ENCODE measurements around the gene FGF2.
"Not testable (repeated sequence)": the region's sequence is repeated elsewhere in the genome, so short reads cannot be mapped to it uniquely, and the experiment has no call there.

FGF2 gene

DNA sequence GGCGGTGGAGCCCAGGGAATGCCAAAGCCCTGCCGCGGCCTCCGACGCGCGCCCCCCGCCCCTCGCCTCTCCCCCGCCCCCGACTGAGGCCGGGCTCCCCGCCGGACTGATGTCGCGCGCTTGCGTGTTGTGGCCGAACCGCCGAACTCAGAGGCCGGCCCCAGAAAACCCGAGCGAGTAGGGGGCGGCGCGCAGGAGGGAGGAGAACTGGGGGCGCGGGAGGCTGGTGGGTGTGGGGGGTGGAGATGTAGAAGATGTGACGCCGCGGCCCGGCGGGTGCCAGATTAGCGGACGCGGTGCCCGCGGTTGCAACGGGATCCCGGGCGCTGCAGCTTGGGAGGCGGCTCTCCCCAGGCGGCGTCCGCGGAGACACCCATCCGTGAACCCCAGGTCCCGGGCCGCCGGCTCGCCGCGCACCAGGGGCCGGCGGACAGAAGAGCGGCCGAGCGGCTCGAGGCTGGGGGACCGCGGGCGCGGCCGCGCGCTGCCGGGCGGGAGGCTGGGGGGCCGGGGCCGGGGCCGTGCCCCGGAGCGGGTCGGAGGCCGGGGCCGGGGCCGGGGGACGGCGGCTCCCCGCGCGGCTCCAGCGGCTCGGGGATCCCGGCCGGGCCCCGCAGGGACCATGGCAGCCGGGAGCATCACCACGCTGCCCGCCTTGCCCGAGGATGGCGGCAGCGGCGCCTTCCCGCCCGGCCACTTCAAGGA, at the start of gene FGF2:
FGF2 (plus strand) TSS at position 279 of the 705 bp plus-strand sequence; CDS start at position 623, 344 bp downstream.
- peak in 1 of 2 donors; percentile 14 for DNase-seq (ENCODE audit: low read depth in 2 of 2)

DNA sequence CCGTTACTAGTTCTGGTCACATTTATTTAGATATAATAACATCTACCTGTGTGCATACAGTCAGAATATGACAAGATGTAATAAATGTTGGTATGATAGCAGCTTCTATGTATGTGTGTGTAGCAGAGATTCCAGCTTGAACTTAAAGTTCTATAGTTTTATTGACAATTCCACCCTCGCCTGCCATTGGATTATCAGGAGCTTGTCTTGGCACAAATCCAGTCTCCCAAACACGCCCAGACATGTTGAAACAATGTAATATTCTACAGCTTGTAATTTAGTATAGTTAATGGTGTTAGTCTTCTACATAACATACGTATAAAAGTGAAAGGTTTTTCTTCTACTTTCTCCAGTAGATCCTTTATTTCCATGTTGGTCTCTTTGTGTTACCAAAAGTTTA, 49.7 kb upstream of the FGF2 start:
- no peak for DNase-seq (ENCODE audit: low read depth in 2 of 2)

DNA sequence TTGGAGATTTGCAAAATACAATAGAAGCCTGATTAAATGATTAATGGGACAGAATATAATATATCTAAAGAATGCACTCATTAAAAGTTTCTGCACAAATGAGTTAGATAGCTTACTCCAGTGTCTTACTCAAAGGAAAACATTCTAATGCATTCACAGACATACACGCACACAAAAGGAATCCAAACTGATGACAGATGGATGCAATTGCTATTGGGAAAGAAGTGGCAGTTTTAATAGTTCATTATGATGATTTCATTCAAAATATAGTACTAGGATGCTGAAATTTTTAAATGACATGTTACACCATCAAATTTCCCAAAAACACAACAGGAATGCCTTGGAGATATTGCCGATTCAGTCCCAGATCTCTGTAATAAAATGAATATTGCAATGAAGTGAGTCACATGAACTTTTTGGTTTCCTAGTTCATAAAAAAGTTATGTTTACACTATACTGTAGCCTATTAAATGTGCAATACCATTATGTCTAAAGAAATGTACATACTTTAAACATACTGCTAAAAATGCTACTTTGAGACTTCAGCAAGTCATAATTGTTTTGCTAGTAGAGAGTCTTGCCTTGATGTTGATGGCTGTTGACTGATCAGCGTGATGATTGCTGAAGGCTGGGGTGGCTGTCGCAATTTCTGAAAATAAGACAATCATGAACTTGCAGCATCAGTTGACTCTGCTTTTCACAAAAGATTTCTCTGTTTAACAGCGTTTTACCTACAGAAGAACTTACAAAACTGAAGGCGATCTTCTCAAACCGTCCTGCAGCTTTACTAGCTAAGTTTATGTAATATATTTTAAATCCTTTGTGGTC, 48.6 kb upstream of the FGF2 start:
- no peak for DNase-seq (ENCODE audit: low read depth in 2 of 2)

DNA sequence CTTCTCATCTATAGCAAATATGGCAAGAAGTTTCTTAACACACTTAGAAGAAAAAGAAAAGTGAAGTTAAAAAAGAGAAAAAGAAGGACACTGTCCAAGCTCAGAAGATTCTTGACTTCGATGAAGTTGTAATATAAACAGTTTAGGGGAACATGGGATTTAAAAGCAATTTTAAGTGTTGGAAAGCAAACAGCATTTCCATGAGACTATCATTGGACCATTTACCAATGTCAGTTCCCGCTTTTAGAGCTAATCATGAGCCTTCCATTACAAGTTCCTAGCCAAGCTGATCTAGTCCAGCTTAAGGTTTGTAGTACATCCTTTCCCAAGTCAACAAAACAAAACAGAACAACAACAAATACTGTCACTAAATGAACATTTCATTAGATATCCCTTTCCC, 45.1 kb upstream of the FGF2 start:
- DNase-seq (ENCODE audit: low read depth in 2 of 2) = no peak

DNA sequence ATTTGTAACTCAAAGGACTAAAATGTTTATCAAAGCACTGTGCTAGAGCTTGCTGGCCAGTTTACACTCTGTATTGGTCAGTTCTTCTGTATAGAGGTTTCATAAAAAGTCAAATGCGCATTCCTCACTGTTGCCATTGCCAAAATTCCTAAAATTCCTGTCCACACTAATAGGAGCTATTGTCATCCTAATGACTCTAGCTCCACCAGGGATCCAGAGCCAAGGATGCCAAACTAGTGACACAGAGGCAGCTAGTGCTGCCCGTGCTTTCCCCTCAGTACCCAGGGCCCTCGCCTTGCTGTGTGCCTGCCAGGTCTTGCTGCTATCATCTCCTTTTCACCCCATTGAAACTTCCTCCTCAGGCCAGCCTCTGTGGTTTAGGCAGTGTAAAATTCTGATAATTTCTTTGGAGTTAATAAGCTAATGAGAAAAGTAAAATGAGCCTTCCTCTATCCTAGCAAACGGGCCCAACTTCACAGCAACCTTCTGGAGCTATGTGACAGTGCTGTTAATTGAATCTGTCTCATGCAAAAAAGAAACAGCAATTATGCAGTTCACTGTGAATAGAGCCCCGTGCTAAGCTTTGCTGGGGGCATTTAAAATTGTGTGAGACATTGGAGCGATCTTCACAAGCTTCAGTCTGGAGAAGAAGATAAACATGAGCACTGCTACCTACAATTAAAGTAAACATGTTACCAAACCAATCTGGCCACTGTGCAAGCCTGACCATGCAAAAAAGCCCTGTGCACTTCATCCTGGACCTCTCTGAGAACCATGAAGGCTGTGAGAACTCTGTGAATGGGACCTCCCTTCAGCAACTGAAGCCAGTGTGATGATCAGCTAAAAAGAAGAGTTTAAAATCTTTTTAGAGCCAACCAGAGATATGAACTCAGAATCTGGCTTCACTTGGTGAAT, 43.1 kb upstream of the FGF2 start:
- DNase-seq (ENCODE audit: low read depth in 2 of 2) = no peak

DNA sequence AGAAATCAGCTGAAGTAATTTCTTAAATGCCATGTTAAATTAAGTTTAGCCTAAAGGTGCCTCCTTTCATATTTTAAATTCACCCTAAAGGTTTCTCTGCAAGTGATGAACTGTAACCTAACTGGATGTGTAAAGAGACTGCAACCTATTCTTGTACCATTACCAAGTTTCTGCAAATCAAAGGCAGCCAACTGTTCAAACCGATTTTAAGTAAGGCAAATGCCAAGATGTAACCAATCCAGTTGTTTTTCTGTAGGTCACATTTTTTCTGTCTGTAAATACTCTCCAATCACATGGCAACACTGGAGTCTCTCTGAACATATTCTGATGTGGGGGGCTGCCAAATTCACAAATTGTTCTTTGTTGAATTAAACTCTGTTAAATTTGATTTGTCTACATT, 42.4 kb upstream of the FGF2 start:
- no peak for DNase-seq (ENCODE audit: low read depth in 2 of 2)

DNA sequence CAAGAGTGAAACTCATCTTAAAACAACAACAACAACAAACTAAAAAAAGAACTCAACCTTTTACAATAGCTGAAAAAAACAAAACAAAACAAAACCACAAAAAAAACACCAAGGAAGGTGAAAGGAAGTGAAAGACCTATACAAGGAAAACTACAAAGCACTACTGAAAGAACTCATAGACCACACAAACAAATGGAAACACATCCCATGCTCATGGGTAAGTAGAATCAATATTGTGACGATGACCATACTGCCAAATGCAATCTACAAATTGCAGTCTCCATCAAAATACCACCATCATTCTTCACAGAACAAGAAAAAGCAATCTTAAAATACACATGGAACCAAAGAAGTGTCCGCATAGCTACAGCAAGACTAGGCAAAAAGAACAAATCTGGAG, 41.5 kb upstream of the FGF2 start:
- no peak for DNase-seq (ENCODE audit: low read depth in 2 of 2)

DNA sequence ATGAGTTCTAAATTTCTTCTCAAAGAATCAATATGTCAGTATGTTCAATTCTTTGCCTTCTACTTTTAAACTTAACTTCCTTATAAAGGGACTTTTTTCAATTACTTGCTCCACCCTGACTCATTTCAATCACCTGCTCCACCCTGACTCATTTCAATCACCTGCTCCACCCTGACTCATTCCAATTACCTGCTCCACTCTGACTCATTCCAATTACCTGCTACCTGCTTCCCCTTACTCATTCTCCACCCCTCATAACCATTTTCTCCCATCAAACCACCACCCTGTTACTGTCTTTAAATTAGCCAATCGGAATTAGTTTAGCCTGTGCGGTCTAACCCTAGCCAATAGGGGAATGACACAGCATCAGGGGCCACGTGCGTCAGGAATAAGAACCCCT, 40.3 kb upstream of the FGF2 start:
- not testable (repeated sequence) for DNase-seq (ENCODE audit: low read depth in 2 of 2)

DNA sequence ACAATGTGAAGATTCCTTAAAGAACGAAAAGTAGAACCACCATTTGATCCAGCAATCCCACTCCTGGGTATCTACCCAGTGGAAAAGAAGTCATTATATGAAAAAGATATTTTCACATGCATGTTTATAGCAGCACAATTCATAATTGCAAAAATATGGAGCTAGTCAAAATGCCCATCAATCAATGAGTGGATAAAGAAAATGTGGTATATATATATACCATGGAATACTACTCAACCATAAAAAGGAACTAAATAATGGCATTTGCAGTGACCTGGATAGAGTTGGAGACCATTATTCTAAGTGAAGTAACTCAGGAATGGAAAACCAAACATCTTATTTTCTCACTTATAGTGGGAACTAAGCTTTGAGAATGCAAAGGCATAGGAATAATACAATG, 39.7 kb upstream of the FGF2 start:
- not testable (repeated sequence) for DNase-seq (ENCODE audit: low read depth in 2 of 2)

DNA sequence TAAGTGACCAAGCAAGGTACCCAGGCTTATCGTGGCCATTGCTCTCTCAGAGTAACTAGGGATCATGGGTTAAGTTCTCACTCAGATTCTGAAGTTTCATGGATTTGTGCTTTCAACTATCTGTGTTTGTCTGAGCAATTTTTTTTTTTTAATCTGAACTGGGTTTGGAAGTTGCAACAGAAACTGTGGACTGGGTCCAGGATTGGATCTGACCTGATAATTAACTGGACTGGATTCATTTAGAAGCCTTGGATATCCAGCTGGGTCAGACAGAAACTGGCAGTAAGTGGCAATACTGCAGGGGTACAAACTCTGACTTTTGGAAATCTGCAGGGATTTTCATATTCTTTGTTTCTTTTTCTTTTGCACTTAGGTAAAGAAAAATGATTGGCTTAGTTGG, 38.7 kb upstream of the FGF2 start:
- DNase-seq (ENCODE audit: low read depth in 2 of 2) = no peak

DNA sequence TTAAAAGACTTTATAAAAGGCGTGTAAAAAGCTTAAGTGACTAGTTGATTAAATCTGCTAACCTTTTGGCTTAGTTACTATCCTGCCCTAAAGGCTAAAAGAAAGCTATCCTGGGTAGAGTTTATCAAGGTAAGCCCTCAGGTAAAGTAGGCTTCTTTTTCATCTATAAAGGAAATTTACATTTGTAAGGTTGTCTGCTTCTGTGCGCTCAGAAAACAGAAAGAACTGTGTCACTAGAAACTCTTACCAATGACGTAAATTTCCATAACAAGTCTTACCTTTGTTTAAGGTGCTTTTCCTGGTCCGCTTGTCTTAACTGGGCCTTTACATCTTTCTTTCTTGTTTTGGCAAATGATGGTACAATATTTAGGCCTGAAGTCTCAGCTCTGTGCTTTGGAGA, 37.7 kb upstream of the FGF2 start:
- no peak for DNase-seq (ENCODE audit: low read depth in 2 of 2)

DNA sequence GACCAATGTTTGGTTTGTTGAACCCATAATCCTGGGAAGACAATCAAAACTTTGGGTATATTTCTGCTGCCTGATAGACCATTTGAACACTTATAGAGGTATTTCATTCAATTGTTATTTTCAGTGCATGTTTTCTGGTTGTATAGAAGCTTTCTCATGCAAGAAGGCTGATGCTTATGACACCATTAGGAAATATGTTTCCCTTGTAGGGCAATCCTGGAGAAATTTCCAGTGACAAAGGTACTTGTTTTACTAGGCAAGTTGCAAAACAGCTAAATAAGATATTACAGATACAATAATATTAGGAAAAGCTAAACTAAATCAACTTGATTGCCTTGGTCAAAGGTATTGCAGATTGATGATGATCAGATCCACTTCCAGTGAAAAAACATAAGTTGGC, 32.8 kb upstream of the FGF2 start:
- no peak for DNase-seq (ENCODE audit: low read depth in 2 of 2)

DNA sequence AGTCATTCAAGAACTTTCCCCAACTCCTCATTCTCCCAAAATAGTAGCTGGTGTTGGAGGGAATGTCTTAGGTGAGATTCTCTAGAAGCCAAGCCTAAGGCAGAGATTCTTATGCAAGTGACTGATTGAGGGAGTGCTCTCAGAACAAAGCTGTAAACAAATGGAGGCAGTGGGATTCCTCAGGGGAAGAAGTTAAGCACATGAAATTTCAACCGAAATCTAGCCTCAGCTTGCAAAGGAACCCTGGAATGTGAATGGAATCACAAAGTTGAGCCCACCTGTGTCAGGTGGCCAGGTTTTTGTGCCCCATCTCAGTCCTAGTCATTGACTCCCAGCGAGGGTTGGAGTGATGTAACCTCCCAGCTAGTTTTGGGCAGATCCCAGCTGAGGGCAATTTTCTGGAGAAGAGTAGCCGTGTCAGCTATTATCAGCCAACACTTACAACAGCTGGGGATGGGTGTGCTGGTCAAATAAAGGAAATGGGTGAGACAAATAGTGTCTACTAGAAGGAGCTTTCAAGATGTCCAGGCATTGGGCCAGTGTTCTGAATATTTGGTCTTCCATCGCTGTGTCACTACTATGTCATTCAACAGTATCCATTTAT, 29.7 kb upstream of the FGF2 start:
- no peak for DNase-seq (ENCODE audit: low read depth in 2 of 2)

DNA sequence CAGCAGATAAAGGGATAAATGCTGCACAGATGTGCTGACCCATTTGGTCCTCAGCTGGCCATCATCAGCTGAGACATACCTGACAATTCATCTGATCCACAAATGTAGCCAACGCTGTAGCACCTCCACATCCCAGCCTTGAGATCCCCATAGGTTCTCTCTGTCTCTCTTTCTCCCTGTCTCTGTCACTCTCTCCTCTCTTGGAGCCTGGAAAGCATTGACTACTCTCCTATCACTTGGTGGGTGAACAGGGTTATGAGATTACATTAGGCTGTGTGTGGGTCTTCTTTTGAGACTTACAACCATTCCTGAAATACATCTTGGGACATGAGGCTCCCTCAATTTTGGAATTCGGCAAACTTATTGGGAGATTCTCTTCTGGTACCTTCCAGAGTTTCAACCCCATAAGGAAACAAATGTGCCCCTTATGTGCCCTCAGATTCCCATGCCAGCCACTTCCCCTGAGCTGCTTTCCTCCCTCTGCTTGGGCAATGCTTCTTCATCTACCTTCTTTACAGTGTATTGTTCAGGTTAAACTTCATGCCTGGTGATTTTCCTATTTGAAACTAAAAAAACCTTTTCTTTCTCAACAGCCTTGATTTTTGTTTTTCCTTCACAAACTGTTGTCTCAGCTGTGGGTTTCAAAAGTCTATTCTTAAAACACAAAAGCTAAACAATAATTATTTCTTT, 29.1 kb upstream of the FGF2 start:
- no peak for DNase-seq (ENCODE audit: low read depth in 2 of 2)

DNA sequence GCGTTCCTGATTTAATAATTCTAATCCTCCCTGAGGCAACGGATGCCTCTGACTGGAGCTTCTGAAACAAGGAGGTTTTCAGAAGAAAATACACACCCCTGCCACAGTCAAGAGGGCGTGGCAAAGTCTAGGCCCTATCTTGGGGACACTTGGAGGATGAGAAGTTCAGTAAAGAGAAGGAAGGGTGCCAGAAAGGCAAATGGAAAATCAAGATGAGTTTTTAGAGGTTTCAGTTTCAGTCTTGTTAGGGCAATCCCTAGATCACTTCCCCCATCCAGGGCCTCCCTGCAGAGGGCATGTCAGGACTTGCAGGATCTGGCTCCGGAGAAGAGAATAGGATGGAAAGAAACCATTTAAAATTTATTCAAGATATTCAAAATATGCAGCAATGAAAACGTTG, 28.5 kb upstream of the FGF2 start:
- no peak for DNase-seq (ENCODE audit: low read depth in 2 of 2)

DNA sequence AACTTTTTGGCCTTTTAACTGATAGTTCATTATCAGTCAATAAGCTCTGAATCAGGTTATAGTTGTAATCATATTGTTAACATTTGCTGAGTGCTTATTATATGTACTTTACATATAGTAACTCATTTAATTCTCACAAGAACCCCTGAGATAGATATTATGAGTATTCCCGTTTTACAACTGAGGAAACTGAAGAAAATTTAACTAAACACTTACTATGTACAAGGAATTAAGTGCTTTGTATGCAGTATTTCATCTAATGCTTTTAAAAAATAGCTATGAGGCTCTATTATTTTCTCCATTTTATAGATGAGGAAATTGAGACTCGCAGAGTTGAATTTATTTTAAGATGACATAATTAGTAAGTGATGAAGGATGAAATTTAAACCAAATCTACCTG, 27.7 kb upstream of the FGF2 start:
- no peak for DNase-seq (ENCODE audit: low read depth in 2 of 2)

DNA sequence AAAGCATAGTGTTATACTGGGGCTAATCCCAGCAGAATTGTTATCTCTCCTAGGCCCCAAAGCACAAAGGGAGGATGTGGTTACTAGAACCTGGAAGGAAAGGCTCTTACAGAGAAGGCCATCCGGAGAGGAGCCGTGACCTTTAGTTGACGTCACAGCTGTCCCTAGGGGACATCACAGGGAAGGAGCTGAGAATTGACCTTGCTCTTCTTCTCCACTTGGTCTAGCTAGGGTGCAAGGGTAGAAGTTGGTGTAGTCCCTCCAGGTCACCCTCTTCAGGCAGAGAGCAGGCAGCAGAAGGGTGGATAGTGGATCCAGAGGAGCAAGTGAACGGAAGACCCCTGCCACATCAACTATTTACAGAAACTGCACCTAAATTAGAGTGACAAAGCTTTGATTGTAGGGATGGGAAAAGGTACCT, 22.8 kb upstream of the FGF2 start:
- DNase-seq (ENCODE audit: low read depth in 2 of 2) = no peak

DNA sequence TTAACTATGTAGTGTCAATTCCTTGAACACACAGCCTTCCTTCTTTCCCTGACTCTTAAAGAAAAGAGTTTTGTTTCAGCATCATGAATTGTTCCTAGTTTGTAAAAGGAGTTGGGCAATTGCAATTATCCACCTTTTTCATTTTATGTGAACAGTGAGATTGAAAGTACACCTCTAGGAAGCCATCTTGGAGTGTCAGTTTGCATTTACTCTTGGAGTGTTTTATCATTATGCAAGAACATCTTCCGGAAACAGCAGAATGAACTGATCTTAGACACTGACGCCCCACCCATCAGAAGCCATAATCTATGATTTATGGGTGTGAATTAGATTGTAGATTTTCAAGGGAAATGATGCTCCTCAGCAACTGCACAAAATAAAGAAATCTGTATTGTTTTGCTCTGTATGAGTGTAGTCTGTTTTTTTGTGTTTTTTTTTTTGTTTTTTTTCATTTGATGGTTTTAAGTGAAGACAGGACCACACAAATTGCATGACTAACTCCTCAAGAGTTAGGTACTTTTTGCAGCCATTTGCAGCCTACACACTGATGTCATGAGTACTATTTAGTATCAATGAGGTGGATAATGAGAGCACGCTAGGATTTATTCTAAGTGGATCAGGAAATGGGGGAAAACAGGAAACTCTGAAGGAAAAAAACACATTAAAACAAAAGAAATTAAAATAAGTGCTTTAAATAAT, 19.5 kb upstream of the FGF2 start:
- no peak for DNase-seq (ENCODE audit: low read depth in 2 of 2)

DNA sequence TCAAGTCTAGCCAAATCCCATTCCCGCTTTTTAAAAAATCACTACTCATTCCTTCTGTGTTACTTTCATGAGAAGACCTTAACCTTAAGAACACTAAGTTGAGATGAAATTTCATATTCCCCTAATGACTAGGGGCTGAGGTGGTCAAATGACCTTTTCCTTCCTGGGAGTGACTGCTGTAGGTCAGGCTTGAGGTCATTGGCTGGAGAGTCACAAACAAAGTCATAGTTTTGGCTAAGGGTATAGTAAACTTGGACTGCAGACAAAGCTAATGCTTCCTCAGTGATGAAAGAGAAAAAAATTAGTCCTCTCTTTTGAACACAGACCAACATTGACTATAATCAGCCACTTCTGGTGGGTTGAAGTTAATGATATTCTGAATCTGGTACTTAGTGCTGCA, 16.0 kb upstream of the FGF2 start:
- DNase-seq (ENCODE audit: low read depth in 2 of 2) = no peak

DNA sequence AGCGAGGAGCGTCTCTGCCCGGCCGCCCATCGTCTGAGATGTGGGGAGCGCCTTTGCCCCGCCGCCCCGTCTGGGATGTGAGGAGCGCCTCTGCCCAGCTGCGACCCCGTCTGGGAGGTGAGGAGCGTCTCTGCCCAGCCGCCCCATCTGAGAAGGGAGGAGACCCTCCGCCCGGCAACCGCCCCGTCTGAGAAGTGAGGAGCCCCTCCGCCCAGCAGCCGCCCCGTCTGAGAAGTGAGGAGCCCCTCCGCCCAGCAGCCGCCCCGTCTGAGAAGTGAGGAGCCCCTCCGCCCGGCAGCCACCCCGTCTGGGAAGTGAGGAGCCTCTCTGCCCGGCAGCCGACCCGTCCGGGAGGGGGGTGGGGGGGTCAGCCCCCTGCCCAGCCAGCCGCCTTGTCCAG, 14.8 kb upstream of the FGF2 start:
- not testable (repeated sequence) for DNase-seq (ENCODE audit: low read depth in 2 of 2)

DNA sequence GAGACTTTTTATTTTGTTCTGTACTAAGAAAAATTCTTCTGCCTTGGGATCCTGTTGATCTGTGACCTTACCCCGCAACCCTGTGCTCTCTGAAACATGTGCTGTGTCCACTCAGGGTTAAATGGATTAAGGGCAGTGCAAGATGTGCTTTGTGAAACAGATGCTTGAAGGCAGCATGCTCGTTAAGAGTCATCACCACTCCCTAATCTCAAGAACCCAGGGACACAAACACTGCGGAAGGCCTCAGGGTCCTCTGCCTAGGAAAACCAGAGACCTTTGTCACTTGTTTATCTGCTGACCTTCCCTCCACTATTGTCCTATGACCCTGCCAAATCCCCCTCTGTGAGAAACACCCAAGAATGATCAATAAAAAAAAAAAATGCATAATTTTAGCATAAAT, 13.8 kb upstream of the FGF2 start:
- not testable (repeated sequence) for DNase-seq (ENCODE audit: low read depth in 2 of 2)
